GM21367 (cell line): Measurements from ENCODE around the gene OR2T3.
"Not testable (repeated sequence)": the region's sequence is repeated elsewhere in the genome, so short reads cannot be mapped to it uniquely, and the experiment has no call there.

ENCODE experiments used
- ATAC-seq: cut with Tn5 transposase; IDR thresholded peaks from one replicate; pipeline ENCODE4 v1.9.1; 2021; ENCODE audit not compliant: unreplicated experiment

The OR2T3 gene, protein sequence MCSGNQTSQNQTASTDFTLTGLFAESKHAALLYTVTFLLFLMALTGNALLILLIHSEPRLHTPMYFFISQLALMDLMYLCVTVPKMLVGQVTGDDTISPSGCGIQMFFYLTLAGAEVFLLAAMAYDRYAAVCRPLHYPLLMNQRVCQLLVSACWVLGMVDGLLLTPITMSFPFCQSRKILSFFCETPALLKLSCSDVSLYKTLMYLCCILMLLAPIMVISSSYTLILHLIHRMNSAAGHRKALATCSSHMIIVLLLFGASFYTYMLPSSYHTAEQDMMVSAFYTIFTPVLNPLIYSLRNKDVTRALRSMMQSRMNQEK

DNA sequence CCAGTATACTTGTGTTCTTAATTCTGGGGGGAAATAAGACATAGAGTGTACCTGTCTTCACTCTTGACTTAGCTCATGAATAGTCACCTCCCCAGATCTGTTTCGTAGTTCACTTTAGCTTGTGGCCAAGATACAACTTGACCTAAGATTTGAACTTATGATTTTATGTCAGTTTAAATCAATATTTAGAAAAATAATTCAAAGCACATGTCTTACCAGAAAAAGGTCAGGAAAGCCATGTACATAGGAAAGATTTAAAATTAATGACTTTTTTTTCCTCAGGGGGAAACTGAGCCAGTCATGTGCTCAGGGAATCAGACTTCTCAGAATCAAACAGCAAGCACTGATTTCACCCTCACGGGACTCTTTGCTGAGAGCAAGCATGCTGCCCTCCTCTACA, at the start of gene OR2T3:
OR2T3 (plus strand) TSS at position 301 of the 400 bp plus-strand sequence; CDS start at position 301, 0 bp downstream.
- ATAC-seq, result not testable (repeated sequence)

DNA sequence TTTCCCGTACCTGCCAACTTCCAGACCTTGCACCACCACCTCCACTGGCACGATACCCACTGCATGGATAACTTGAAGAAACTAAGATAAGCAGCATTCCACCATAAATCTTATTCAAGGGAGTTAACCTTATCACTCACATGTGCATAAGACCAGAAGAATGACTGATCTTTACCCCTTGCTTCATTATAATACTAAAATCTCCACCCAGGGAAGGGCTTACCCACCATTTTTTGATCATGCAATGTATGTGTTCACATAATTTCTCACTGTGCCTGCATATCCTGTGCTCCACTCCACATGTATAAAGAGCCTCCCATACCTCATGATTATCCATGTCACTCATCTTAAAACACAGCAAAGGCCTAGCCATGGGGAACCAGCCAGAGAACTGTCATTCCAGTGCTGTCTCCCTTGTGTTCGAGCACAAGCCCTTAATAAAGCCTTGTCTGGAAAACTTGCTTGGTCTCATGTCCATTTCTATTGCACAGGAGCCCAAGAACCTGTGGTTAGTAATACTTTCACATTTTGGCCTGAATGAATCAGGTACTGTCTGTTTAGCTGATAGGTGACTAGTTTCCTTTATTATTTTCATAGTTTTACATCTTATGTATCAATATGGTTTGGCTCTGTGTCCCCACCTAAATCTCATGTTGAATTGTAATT, 45.5 kb upstream of the OR2T3 start:
- peak; percentile 44 for ATAC-seq

DNA sequence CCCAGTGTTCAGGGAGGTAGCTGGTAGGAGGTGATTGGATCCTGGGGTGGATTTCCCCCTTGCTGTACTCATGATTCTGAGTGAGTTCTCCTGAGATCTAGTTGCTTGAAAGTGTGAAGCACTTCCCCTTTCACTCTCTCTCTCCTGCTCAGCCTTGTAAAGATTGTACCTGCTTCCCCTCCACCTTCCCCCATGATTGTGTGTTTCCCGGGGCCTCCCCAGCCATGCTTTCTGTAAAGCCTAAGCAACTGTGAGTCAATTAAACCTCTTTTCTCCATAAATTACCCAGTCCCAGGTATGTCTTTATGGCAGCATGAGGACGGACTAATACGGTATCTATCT, 45.0 kb upstream of the OR2T3 start:
- ATAC-seq, result peak; percentile 93

DNA sequence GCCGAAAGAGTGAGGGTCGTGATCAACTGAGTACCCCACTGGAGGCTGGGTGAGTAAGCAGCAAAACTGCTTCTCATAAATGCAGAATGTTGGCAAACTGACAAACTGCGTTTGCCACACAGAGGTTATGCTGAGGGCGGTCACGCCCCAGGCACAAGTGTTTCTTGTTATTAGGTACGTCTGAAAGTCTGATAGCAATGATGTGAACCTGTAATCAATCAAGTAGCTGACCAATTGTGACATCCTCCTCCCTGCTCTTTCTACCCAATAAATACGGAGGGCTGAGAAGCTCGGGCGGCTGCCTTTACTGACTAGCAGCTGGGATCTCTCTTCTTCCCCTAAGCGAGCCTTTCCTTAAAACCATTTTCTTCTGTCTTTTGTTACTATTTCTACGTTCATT, 41.5 kb upstream of the OR2T3 start:
- not testable (repeated sequence) for ATAC-seq

DNA sequence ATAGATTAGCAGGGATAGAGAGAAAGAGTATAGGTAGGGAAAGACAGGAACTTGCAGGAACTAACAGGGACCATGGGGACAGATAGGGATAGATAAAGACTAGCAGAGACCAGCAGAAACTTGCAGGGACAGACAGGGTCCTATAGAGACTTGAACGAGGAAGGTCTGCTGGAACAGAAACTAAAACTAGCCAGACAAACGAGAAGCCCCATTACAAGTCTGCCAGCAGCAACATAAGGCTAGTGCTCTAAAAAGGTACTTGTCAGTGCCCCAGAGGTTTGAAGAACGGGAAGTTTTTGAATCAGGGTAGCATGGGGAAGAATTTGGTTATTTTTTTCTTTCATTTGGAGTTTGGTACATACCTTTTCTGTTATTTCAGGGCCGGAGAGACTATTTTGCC, 41.0 kb upstream of the OR2T3 start:
- not testable (repeated sequence) for ATAC-seq

DNA sequence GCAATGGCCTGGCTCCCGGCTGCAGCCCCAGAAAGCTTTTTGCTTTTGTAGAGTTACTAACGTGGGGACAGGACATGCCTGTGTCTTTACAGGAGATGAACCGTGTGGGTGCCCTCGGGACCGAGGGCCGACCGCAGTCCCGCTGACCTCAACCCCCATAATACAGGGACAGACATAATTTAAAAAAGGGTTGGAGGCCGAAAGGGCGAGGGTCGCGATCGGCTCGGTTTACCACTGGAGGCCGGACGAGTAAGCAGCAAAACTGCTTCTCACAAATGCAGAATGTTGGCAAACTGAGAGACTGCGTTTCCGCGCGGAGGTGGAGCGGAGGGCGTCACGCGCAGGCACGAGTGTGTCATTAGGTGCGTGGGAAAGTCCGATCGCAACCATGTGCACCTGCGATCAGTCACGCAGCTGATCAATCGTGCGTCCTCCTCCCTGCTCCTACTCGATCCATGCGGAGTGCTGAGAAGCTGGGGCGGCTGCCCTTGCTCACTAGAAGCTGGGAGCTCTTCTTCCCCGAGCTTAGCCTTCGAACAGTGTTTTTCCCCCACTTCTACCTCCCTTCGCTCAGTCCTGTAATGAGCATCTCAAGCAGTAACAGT, 39.2 kb upstream of the OR2T3 start:
- ATAC-seq, result not testable (repeated sequence)

DNA sequence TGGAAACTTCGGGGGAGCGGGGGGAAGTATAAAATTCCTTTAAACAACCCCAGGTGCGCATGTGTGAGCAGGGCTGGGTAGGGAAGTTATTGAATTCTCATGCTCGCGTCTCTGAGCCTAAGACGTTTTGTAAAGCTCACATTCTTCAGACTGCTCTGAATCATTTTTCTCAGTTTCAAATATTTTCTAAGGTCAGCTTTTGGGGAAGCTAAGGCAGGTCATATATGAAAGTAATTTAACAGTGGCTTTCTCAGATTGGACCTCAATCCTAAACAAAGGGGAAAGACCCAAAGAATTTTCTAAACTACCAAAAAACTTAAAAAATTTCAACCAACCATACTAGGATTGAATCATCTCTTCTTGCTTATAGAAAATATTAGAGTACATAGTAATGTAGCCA, 38.2 kb upstream of the OR2T3 start:
- ATAC-seq, result not testable (repeated sequence)

DNA sequence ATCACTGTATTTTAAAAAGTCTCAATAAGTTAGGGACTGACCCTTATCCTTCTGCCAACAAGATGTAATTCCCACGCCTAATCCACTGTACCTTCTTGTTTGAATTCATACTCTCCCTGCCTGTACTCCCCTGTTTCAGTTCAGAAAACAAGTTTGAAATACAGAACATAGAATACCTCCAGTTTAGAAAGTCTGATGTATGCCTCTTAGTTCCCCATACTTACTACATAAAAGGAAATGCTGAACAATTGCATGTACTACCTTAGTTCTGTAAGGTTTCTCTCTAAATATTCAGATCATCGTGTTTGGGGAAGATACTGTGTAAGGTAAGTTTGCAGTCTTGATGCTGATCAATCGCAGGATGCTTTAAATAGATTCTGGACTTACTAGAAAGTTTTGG, 36.8 kb upstream of the OR2T3 start:
- peak; percentile 62 for ATAC-seq

DNA sequence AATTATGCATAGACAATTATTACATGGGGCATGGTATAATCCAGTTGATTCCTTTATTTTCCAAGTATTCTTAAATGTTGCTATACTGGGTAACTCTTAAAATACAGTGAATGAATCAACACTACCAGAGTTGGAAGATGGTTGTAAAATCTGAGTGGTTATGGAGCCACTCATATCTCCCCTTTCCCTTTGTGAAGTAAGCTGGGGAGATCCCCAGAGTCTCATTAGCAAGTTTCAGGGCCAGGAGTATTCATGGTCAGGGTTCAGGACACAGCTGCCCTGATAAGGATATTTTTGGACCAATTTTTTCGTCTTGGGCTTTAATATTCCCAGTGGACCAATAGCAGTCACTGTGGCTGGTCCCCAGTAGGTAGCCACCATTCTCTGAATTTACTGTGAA, 34.5 kb upstream of the OR2T3 start:
- not testable (repeated sequence) for ATAC-seq

DNA sequence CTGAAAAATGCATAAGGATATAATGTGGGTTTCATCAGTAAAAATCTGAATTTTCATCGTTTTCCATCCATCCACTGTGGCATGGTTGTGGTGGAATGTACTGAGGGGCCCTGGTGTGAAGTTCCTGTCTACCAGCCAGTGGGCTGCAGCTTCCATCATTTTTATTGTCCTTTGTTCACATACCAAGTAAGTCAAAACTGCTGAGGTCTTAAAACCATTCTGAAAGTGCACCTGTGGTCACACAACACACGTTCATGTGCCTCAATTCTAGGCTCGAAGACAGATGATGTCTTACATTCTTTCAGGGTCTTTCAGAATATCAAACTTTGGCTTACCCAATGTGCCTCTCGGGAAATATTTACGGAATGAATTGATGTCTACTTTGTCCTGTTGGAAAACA, 33.9 kb upstream of the OR2T3 start:
- ATAC-seq, result not testable (repeated sequence)

DNA sequence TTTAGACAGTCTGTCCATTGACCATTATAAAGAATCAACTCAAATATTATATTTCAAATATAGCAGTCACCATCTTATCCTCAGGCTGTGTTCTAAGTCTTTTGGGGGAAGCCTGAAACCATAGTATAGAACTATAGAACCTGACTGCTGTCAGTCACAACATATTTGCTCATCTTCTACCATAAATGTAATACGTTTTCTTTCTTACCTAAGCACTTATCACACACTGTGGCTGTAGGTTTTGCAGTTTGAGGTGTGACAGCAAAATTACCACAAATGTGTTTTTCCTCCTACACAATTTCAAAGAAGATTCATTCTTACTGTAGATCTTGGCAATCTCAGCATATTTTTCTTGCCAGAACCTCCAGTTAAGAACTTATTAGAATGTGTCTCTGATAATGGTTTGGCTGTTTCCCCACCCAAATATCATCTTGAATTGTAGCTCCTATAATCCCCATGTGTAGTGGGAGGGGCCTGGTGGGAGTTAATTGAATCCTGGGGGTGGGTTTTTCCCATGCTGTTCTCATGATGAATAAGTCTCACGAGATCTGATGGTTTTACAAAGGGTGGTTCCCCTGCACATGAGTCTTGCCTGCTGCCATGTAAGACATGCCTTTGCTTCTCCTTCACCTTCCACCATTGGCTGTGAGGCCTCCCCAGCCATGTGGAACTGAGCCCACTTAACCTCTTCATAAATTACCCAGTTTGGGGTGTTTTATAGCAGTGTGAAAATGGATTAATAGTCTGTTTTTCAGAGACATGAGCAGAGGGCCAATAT, 30.5 kb upstream of the OR2T3 start:
- not testable (repeated sequence) for ATAC-seq

DNA sequence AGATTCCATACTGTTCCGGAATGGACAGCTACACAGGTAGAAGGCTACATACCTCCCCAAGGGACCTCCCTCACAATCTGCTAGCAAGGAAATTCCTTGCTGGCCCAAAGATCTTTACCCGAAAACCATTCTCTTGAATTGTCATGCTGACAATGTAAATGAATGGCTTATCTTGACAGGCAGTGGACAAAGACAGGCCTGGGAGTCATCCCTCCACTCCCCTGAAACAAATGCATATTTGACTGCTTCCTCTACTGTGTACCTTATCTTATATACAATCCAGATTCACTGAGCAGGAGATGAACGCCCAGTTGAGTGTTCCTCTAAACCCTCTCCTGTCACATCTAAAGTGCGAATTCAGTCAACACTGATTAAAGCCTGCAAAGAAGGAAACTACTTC, 28.5 kb upstream of the OR2T3 start:
- ATAC-seq, result not testable (repeated sequence)

DNA sequence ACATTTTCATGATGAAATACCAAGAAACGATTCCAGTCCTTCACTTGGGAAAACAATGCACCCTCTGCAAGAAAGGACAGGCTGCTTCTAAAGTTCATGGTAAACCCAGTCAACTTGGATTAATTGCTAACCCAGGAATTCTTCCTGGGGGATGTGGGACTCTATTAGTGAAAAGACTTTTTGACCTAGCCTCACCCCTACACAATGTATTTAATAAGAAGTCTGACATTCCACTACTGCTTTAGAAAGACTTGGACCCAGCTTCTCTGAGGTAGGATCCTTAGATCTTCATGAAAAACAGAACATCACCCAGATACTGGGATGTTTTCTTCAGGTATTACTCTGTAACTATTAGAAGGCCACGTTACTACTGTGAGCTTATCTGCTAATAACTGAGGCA, 27.8 kb upstream of the OR2T3 start, which contains the start of gene OR2T2:
OR2T2 (plus strand) TSS at position 239 of the 400 bp plus-strand sequence. CDS start 7,161 bp downstream, outside the sequence.
- not testable (repeated sequence) for ATAC-seq

DNA sequence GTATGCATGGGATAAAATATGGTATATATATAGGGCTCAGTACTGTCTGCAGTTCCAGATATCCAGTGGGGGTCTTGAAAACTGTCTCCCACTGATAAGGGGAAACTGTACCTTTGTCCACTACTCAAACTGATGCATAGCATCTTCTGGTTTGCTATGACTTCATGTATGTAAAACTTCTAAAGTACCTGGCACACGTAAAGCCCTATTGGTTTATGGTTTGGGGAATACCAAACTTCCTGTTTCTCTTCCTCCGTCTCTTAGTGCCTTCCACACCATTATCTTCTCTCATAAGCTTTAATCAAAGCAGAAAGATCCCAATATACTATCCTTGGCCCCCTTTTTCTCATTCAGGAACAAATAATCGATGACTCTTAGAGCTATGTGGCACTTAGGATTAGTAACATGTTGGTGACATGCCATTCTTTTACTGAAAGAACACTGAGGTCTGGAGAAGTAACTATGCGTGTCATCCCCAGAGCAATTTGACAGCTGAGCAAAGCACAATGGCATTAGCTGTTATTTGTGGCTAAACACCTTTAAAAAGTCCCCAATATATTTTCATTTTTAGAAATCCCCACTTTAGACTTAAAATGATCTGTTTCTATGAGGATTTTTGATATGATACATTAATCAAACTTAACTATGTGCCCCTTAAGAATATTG, 24.6 kb upstream of the OR2T3 start:
- peak; percentile 48 for ATAC-seq

DNA sequence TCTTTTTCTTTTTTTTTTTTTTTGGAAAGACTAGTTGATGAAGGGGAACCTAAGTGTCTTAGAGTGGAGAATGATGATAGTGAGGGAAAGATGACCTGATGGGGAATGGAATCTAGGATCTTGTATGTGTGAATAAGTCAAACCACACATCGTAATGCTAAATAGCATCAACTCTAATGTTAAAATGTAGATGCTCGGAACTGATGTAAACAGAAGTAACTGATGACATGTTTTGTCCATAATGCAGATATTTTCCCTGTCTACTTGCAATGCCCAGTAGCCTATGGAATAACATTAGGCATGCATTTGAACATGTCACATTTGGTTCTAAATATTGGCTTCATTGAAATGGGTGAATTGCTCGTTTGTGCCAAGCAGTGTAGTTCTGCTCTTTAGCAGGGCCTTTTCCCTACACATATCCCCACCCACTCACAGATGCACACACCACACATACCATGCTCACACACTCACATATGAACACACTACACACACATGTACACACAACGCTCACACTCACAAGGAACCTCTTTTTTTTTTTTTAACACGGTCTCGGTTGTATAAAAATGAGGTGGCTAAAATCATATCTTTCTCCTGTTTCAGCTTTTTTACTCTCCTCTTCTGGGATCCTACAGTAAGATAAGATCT, 23.2 kb upstream of the OR2T3 start:
- ATAC-seq, result not testable (repeated sequence)

DNA sequence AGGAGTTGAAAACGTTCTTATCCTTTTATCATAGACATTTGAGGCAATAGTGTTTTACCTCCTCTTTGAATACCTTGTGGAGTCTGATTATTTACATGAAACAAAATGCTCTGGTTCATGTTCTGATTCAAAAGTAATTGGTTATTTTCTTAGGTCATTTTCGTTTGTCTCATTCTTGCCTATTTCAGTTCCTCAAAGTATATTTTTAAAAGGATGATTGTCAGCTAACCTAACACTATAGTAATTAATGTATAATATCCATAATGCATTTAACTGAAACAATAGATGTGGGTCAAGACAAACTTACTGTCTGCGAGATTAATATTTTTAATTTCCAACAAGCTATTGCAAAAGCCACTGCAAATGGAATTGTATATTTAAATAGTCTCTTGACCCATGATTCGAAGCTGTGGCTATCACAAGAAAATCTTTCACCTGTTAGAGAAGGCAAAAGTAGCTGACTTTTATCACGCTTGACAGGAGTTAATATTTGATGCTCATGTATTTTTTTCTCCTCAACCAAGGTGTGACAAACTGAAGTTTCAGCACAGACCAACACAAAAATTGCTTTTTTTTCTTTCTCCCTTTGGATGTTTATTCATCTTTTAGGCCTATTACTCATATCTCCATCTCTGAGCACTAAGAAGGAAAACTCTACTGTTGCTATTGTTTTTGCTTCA, 22.5 kb upstream of the OR2T3 start:
- peak; percentile 57 for ATAC-seq

DNA sequence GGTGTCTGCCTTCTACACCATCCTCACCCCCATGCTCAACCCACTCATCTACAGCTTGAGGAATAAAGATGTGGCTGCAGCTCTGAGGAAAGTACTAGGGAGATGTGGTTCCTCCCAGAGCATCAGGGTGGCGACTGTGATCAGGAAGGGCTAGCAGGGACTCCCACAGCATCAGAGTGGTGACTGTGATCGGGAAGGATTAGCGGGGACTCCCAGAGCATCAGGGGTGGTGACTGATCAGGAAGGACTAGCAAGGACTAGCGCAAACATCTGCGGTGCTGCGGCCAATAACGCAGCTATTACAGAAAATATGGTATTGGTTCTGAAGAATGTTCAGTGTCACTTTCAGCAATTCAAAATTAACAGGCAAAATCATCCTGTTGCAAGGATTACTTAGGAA, 19.5 kb upstream of the OR2T3 start:
- ATAC-seq, result not testable (repeated sequence)

DNA sequence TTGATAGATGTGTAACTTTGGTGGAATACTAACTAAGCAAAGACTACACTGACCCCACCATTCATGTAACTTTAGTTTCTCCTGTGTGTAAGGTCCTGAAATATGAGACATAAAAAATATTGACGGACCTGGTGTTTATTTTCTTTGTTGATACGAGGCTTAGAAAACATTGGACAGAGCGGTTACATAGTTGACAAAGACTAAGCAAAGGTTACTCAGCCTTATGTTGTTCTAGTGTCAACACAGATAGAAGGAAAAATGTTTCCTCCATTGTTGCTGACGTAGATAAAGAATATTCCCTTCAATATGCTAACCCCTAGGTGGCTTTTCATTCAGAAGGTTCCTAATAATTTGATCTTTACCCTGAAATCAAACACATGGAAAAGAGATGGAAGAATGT, 18.1 kb upstream of the OR2T3 start:
- not testable (repeated sequence) for ATAC-seq

DNA sequence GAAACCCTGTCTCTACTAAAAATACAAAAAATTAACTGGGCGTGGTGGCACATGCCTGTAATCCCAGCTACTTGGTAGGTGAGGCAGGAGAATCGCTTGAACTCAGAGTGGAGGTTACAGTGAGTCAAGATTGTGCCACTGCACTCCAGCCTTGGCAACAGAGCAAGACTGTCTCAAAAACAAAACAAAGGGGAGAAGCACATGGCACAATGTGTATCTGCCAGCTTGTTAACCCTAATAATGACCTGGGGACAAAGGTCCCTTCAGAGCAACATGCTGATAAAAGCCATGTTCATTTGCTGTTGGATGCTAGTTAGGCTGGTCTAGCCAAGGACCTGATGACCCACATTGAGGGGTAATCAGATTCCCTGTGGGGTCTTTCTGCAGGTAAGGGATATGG, 16.5 kb upstream of the OR2T3 start:
- not testable (repeated sequence) for ATAC-seq

DNA sequence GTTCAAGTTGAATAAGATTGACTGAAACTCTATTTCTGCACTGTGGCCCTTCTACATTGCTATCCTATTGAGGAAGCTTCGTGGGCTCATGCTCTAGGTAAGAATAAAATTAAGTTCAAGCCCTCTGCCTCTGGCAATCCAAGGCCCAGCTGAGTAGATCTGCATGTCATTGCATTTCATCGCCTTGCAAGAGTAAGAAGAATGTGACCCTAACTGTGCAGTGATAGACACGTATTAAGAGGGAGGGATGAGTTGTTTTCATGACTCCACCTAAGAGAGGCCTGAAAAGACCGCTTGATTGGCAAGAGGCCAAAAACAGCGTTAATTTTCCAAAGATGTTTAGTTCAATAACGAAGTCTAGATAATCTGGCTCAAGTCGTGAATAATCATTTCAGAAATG, 14.0 kb upstream of the OR2T3 start:
- ATAC-seq, result not testable (repeated sequence)
